ENCODE measurements around the gene MYO3A.

DNA sequence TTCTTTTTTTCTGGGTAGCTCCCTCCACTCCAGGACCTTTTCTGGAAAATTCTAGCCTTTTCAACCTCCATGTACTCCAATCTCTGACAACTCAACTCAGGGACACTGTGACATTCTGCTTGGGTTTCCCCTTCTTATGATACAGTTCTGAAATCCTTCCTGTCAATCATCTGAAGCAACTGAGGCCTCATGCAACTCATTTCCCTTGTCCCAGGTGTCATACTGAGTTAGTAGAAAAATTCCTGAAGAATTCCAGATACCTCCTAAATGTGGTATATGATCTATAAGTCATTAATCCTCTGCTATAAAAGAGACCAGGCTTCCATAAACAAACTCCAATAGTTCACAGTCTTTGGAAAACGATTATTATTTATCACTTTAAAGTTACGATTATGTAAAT lies 43.0 kb upstream of the MYO3A start:
- TF ChIP-seq ELF4 (IDR thresholded peaks at IDR 0.05) (no peak), SP1 (IDR thresholded peaks at IDR 0.05) (no peak), TARDBP (IDR thresholded peaks at IDR 0.05) (no peak), HDGF (IDR thresholded peaks at IDR 0.05; ENCODE audit: borderline replicate concordance) (no peak)
- TF ChIP-seq, protein P1, sequence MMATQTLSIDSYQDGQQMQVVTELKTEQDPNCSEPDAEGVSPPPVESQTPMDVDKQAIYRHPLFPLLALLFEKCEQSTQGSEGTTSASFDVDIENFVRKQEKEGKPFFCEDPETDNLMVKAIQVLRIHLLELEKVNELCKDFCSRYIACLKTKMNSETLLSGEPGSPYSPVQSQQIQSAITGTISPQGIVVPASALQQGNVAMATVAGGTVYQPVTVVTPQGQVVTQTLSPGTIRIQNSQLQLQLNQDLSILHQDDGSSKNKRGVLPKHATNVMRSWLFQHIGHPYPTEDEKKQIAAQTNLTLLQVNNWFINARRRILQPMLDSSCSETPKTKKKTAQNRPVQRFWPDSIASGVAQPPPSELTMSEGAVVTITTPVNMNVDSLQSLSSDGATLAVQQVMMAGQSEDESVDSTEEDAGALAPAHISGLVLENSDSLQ (IDR thresholded peaks at IDR 0.05), result peak; percentile 52; the same call in 1 of the 2 replicates
